Activated CD8-positive, alpha-beta memory T cell treated with anti-CD3 and anti-CD28 coated beads for 4 hours (primary cell): ENCODE results near the gene SLC9A8.

ENCODE experiments used
- DNase-seq, 2 donors: peaks; one replicate each; pipeline ENCODE4 v3.0.0-alpha.2; 2020; ENCODE audit warnings: low read depth in 2 of 2

The SLC9A8 gene

DNA sequence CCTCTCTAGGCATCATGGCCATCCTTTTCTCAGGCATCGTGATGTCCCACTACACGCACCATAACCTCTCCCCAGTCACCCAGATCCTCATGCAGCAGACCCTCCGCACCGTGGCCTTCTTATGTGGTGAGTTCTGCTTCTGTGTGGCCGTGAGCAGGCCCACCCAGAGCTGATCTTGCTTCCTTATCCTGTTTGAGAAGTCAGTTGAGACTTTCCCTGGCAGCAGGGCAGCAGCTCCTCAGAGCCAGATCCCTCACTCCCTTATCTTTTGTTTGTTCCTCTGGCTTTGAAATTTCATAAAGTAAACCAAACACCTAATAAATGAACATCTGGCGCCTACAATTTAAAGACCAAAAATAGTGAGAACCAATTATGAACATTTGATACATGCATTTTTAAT is 62.1 kb downstream of the SLC9A8 start:
- no peak for DNase-seq

- no peak for DNase-seq
Observed at GRCh38 chr20:49877386-49877921, 64.8 kb downstream of the SLC9A8 start.

GRCh38 chr20:49878977-49879376 is 66.3 kb downstream of the SLC9A8 start:
- no peak for DNase-seq

DNA sequence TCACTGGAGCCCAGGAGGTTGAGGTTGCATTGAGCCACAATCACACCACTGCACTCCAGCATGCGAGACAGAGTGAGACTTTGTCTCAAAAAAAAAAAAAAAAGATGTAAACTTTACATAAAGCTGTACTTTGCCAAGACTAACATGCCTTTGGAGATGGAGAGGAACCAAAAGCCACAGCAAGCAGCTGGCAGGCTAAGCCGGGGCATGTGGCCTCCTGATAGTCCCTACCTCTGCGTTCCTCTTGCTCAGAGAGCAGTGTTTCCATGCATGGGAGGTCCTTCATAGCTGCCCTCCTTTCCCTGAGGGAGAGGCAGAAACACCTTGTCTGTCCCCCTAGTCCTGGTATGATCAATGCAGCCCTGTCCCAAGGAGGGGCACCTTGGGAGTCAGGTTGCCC is 67.5 kb downstream of the SLC9A8 start:
- DNase-seq: no peak

DNA sequence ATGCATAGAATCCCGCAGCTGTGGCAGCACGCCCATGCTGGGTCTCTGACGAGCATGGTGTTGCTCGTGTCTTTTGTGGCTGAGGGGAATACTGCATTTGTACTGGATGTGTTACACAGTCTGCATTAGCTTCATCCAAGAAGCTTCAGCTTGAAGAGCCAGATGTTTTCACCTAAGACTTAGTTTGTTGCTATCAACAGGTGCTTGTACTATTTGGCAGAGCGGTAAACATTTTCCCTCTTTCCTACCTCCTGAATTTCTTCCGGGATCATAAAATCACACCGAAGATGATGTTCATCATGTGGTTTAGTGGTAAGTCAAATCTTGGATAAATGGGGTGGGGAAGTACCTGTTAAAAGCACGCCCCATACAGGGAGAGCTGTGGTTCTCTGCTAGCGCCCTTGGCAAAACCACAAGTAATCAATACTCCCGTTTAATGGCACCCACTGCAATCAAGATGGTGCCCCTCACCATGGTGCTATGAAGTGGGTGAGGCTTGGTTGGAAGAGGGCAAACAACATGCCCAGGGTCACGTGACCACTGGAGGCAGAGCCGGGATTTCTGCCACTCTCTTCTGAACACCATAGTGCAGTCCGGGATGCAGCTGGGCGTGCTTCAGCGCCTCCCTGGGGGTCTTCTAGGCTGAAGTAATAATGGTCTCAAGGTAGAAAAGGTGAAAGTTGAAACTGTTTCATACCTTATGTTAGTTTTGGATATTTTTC is 68.3 kb downstream of the SLC9A8 start:
- DNase-seq: no peak

GRCh38 chr20:49882171-49882970 is 69.7 kb downstream of the SLC9A8 start:
- no peak for DNase-seq

DNA sequence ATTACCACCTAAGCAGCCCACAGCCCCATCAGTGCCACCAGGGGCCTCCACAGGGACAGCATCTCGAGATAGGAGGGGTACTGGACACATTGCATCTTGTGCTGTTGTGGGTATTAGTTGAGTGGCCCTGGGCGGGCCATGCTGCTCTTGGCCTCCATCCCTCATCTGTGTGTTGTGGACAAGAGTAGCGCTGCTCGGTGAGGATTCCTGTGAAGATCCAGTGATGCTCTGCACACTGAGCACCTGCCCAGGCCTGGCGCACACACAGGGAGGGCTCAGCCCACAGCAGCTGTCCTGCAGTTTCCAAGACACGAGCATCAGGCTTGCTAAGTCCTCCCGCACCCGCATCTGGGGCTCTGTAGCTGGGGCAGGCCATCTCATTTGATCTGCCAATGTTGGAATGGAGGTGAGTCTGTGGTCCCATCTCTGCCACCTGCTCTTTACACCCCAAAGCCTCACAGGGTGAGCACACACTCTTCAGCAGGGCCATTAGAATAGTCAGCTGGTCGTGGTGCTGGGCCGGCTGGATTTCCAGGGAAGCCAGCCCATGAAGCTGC is 70.7 kb downstream of the SLC9A8 start:
- no peak for DNase-seq

DNA sequence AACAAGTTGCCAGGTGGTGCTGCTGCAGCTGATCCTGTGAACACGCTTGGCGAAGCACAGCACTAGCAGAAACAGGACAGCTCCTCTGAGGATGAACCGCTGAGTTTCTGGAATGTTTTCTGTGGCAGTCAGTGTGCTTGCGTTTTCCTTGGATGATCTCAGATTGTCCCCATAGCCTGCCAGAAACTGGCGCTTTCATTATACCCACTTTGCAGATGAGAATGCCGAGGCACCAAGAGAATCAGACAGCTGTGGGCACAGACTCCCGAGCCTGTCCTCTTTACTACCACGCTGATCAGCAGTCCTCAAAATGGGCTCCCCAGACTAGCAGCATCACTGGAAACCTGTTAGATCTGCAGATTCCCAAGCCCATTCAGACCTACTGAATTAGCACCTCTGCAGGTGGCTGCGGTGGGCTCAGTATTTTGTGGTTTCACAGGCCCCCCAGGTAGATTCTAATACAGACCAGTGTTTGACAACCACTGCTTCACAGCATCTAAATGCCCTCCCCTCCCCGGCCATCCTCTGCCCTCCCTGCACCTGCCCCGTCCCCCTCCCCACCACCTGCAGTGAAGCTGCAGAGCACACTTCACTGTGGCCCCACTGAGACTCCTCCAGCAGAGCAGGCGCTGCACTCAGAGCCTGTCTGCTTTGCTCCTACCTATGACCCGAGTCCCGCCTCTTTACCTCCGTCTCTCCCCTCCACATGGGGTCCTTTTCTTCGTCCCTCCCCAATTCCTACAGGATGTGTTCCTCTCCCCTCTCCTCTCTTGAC is 73.1 kb downstream of the SLC9A8 start:
- no peak for DNase-seq

DNA sequence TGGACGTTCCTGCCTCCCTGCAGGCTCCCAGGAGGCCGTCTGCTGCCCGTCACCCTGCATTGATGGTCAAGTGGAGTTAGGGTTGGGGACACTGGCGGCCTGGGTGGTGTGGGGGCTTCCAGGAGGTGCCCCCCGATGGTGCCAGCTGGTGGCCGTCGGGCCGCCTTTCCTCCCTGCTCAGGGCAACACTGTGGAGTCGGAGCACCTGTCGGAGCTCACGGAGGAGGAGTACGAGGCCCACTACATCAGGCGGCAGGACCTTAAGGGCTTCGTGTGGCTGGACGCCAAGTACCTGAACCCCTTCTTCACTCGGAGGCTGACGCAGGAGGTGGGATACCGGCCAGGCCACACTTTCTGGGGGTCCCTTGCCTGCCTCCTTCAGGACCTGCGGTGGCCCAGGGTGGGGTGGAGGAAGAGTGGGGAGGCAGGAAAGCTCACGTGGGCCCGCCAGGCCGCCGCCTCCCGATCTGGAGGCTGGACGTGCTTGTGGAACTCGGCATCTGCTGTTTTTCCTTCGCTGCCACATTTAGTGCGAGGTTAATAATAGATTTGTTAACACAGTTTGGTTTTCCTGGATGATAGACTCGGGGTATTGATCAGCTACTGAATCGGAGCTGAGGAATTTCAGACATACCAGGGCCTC is 74.1 kb downstream of the SLC9A8 start:
- no peak for DNase-seq

- no peak for DNase-seq
Observed at GRCh38 chr20:49887251-49888211, 74.9 kb downstream of the SLC9A8 start.

GRCh38 chr20:49888212-49889000 is 75.8 kb downstream of the SLC9A8 start:
- peak in 1 of 2 donors; percentile 9 for DNase-seq

GRCh38 chr20:49889001-49889934 is 76.6 kb downstream of the SLC9A8 start:
- no peak for DNase-seq

GRCh38 chr20:49889935-49890333 is 77.3 kb downstream of the SLC9A8 start:
- DNase-seq: no peak

DNA sequence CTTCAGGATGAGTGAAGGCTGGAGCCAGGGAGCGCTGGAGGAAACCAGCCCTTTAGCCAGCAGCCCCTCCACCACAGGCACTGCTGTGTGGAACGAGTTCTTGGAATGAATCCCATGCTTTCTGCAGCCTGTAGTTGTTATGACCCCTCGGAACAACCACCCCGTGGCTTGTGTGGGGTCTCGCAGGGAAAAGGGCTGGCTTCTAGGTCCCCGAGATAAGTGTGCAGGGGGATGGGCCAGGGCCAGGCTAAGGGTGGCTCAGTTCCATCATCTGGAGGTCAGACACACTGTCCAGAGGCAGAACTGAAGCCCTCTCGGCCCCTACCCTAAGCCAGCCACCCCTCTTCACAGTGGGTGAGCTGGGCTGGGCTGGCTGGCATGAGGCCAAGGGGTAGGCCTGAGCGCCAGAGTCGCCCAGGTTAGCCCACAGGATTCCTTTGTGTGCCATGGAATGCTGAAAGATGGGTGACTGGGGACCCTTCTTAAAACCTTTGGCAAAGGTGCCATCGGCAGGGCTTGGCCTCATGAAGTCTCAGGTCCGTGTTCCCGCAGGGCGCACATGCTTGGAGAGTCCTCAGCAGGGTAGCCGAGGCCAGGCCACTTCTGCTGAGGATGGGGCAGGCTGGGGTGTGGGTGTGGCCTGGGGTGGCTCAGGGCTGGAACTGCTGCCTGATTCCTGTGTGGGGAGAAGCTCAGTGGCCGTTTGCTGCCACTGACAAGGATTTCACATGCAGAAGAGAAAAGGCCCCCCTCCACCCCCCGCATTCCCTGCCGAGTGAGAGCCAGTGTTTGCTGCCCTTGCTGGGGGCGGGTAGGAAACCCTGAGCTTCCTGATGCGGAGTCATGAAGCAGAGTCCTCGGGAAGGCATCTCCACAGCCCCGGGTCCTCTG is 78.1 kb downstream of the SLC9A8 start:
- no peak for DNase-seq

DNA sequence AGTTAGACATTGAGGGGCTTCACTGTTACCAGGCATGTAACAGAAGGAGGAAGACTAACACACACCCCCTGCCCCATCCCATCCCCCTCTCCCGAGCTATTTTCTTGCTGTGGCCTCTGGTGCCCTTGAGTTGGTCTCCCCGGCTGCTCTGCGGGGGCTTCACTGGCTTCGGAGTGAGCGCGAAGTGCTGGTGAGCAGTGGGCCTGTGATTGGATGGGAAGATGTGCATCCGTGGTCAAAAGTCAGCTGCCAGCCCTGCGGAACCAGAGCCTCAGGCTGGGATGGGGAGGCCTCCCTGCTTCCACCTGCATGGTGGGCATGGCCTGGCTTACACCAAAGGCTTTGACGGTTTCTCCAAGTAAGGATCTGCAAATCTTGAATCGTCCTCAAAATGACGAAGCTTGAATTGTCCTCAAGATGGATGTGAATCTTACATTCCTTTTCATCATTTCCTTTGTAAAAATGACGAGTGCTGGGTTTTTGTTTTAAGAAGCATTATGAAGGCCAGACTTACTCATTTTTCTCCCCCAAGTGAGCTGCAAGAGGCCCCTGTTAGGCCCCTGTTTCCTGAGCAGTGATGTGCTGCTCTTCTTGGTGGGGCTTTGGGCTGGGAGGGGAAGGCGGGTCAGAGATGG is 79.0 kb downstream of the SLC9A8 start:
- DNase-seq: no peak

DNA sequence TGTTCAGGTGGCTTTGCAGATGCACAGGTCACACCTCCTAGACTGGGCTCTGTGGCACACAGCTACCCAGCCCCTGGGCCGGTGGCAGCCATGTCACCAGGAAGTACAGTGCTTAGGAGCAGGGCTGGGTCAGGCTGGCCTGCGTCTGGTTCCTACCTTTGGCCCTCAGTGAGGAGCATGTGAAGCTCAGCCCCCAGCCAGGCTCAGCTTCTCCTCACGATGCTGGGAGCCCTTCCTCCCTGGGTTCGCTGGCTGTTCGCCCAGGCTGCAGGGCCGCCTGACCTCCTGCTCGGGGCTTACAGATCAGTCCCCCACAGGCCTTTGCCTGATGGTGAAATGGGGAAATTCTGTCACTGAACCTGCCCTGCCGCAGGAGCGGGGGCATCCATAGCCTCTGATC is 79.6 kb downstream of the SLC9A8 start:
- DNase-seq: no peak

- DNase-seq: no peak
Observed at GRCh38 chr20:49892817-49893216, 80.2 kb downstream of the SLC9A8 start.
